GM10266 (cell line): ENCODE measurements around the gene LAMA1.

Experiments used
- DNase-seq: peaks from one replicate; pipeline ENCODE4 v3.0.0; 2012; ENCODE audit errors: extremely low spot score
- CTCF ChIP-seq: IDR thresholded peaks from 2 replicates; pipeline ENCODE4 v1.5.1; 2012; ENCODE audit warnings: mild to moderate bottlenecking, low read depth; ENCODE audit not compliant: control insufficient read depth, insufficient read depth; ENCODE audit errors: missing control alignments

LAMA1 gene

GRCh38 chr18:7034924-7035323 is 82.7 kb downstream of the LAMA1 start:
- TF ChIP-seq CTCF, result no peak
- DNase-seq, result no peak

GRCh38 chr18:7032537-7032936 is 85.1 kb downstream of the LAMA1 start:
- DNase-seq, result no peak
- TF ChIP-seq CTCF, result no peak

GRCh38 chr18:7028625-7029024 is 89.0 kb downstream of the LAMA1 start:
- no peak for DNase-seq
- TF ChIP-seq CTCF, result no peak

GRCh38 chr18:7025194-7025593 is 92.4 kb downstream of the LAMA1 start:
- DNase-seq, result no peak
- TF ChIP-seq CTCF, result no peak

- no peak for TF ChIP-seq CTCF
- no peak for DNase-seq
These were observed 94.0 kb downstream of the LAMA1 start for GRCh38 chr18:7023581-7023980.

GRCh38 chr18:7023063-7023580 is 94.5 kb downstream of the LAMA1 start:
- no peak for TF ChIP-seq CTCF
- no peak for DNase-seq

GRCh38 chr18:7021994-7022840 is 95.4 kb downstream of the LAMA1 start:
- TF ChIP-seq CTCF, result peak; percentile 7
- no peak for DNase-seq
